Subcutaneous adipose tissue (tissue), 4 donors: ENCODE measurements around the gene SNED1. TPM values are rescaled to one million over a fixed set of nuclear protein-coding genes. Genes with fewer than 3 reads are reported as not detected.

Experiments used
- total RNA-seq, 4 donors: library from RNA; depleted of rRNA; stranded (reverse); fragments of >200 nt; gene quantifications; one replicate each; pipeline ENCODE4 v1.1.0, GENCODE V29; 2016
- TF ChIP-seq, protein P1 (sequence below): fragments of 450-650 bp; IDR thresholded peaks from one replicate; pipeline ENCODE4 v1.5.1; 2016; ENCODE audit warnings: low read depth, mild to moderate bottlenecking, control low read depth, antibody characterized with exemption, moderate library complexity

The SNED1 gene
- total RNA-seq, 4 donors from 2014 or later: 34.9 to 83.3 (median 39.7) TPM

DNA sequence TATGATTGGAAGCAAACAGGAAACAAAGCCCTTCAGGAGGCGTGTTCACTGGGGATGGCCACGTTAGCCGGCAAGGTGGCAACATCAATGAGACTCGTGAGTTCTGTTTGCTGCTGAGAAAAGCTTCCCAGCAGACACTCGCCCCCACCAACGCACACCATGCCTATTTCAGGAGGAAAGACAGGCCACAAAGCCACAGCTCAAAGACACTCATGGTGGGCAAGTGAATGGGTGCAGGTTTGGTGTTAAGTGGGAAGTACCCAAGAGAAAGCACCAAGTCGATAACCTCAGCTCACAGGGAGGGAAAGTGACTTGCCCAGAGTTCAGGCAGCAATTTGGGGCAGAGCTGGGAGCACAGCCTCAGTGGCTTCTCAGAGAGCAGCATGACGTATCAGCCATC lies 114.2 kb downstream of the SNED1 start:
- TF ChIP-seq, protein P1, sequence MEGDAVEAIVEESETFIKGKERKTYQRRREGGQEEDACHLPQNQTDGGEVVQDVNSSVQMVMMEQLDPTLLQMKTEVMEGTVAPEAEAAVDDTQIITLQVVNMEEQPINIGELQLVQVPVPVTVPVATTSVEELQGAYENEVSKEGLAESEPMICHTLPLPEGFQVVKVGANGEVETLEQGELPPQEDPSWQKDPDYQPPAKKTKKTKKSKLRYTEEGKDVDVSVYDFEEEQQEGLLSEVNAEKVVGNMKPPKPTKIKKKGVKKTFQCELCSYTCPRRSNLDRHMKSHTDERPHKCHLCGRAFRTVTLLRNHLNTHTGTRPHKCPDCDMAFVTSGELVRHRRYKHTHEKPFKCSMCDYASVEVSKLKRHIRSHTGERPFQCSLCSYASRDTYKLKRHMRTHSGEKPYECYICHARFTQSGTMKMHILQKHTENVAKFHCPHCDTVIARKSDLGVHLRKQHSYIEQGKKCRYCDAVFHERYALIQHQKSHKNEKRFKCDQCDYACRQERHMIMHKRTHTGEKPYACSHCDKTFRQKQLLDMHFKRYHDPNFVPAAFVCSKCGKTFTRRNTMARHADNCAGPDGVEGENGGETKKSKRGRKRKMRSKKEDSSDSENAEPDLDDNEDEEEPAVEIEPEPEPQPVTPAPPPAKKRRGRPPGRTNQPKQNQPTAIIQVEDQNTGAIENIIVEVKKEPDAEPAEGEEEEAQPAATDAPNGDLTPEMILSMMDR: no peak

DNA sequence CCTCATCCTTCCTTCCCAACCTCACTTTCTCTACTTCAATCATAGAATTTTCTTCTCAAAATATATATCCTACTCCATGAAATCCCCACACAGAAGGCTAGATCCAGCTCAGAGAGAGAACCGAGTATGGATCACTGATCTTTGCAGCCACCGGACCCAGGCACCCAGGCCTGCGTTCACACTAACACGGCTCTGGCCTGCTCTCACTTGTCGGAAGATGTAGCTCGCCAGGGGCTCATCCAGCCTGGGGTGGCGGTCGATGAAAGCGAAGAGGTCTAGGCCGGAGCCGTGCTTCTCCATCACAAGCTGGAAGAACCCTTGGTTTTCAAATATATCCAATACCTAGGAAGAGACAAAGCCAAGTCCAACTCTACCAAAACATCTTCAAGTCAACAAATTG lies 116.4 kb downstream of the SNED1 start:
- TF ChIP-seq, protein P1: no peak

DNA sequence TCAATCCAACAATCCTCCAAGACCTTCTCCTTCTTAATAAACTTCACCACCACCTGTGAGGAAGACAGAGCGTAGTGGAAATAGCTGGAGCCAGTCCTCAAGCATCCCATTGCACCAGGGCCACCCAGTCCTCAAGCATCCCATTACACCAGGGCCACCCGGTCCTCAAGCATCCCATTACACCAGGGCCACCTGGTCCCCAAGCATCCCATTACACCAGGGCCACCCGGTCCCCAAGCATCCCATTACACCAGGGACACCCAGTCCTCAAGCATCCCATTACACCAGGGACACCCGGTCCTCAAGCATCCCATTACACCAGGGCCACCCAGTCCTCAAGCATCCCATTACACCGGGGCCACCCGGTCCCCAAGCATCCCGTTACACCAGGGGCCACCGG lies 116.9 kb downstream of the SNED1 start:
- TF ChIP-seq, protein P1: no peak

DNA sequence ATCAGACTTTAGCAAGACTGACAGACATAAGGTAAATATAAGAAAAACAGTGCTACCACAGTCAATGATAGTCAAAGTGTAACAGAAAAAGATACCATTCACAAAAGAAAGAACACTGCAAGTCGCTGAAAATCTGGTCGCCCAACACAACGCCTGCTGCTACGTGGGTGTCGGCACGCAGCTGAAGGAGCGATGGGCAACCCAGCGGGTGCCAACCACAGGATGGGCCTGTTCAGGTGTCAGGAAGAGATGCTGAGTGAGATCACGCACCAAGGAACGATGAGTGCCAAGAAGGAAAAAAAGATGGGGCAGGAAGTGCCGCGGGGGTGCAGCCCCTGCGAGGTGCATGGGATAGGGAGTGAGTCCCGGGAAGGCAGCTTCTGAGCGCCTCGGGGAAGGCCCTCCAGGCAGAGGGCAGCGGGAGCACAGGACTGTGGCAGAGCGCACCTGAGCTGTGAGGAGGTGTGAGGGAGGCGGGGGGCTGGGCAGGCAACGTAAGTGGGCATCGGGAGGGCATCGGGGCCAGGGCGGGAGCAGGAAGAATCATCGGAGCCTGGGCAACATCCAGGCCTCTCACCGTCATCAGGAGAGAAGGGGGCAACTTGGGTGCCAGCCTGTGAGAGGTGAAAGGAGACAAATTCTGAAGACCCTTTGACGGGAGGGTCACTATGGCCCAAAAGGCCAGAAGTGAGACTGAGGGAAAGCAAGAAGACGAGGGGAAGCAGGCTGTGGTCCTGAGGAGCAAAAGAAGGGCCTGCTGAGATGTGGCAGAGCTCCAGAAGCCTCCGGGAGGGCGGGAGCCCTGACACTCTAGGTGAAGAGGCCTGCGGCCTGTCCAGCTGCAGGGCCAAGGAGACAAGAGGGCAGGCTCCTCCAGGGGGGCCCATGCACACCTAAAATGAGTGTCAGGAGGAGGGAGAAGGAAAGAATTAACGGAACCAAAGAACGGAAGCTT lies 118.5 kb downstream of the SNED1 start:
- TF ChIP-seq, protein P1: no peak

DNA sequence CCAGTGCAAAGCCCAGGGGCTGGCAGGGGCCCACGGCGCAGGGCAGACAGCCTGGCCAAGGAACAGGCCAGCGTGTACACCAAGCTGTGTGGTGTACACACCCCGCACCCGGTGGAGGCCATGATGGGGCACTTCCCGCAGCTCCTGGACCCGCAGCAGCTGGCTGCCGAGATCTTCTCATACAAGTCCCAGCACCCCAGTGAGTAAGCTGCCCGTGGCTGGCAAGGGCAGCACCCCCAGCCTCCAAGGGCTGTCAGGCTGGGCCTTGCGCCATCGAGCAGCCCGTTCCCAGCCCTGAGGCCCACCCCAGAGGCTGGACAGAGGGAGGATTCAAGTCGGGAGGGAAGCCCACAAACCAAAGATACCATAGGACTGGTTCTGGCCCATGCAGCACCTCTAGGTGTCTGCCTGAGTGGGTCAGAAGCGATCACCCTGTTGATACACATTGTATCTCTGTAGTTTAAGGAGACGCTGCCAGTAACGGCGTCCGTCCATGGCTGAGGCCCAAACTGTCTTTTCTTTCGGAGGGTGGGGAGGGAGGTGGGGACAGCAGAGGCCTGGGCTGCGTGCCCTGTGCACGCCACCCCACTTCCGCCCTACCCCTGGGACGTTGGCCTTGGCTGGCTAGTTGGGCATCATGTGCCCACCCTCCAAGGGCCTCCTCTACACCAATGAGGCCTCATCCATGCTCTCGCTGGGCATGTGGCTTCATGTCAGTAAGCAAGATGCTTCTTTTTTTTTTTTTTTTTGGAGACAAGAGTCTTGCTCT lies 120.5 kb downstream of the SNED1 start:
- TF ChIP-seq, protein P1: no peak

DNA sequence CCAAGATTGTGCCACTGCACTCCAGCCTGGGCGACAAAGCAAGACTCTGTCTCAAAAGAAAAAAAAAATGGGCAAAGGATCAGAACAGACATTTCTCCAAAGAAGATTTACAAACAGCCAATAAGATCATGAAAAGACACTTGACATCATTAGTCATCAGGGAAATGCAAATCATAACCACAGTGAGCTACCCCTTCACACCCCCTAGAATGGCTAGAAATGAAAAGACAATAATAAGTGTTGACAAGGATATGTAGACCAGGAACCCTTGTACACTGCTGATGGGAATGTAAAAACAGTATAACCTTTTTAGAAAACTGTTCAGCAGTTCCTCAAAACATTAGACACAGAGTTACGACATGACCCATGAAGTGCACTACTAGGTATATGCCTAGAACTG lies 122.0 kb downstream of the SNED1 start:
- TF ChIP-seq, protein P1: no peak

DNA sequence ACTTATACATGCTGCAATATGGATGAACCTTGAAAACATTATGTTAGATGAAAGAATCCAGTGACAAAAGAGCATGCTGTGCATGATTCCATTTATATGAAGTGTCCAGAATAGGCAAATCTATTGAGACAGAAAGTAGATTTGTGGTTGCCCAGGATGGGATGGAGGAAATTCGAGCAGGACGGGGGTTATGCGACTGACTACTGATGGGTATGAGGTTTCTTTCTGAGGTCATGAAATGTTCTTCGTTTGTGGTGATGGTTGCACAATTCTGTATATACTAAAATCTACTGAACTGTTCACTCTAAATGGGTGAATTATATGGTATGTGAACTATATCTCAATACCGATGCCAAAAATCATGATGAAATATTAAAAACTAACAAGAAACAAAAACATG lies 122.6 kb downstream of the SNED1 start:
- TF ChIP-seq, protein P1: no peak
